Keratinocyte (primary cell): Measurements from ENCODE around the gene TACR2. TPM values are rescaled to one million over a fixed set of nuclear protein-coding genes. Genes with fewer than 3 reads are reported as not detected.

Source experiments
- DNase-seq: peaks from one replicate; pipeline ENCODE4 v3.0.0-alpha.2; 2011; ENCODE audit warnings: low read depth, missing footprints, low spot score
- FAIRE-seq: peaks from 2 replicates; lab custom pipeline; 2011; peaks lifted over from hg19 to GRCh38; lab: Jason Lieb, UNC
- H2AFZ ChIP-seq: 2 replicates; pipeline ENCODE4 v1.6.0; 2012; ENCODE audit warnings: low read length, control low read depth, inconsistent platforms; ENCODE audit not compliant: control insufficient read depth
- H3K27ac ChIP-seq: 2 replicates; pipeline ENCODE4 v1.5.1; 2011; ENCODE audit warnings: low read length; ENCODE audit not compliant: control insufficient read depth, insufficient read depth
- H3K27me3 ChIP-seq: 3 replicates; pipeline ENCODE4 v1.6.0; 2011; ENCODE audit warnings: low read length; ENCODE audit not compliant: control insufficient read depth, insufficient read depth; ENCODE audit errors: extremely low read depth
- H3K36me3 ChIP-seq, 2 experiments: 2 replicates in 1 of 2; 3 replicates in 1 of 2; pipeline ENCODE4 v1.5.1; 2011; ENCODE audit warnings: low read length in 2 of 2, mild to moderate bottlenecking in 1 of 2; ENCODE audit not compliant: control insufficient read depth in 2 of 2, insufficient read depth in 2 of 2; ENCODE audit errors: extremely low read depth in 1 of 2
- H3K4me1 ChIP-seq: 3 replicates; pipeline ENCODE4 v1.5.1; 2011; ENCODE audit warnings: low read length; ENCODE audit not compliant: control insufficient read depth, insufficient read depth; ENCODE audit errors: extremely low read depth
- H3K4me2 ChIP-seq: 3 replicates; pipeline ENCODE4 v1.6.0; 2011; ENCODE audit warnings: low read depth, low read length; ENCODE audit not compliant: control insufficient read depth, insufficient read depth; ENCODE audit errors: extremely low read depth
- H3K4me3 ChIP-seq, 3 experiments: fragments of 200-600 bp in 1 of 3; sonication (generic) in 1 of 3; 2 replicates in 2 of 3; 3 replicates in 1 of 3; pipeline ENCODE4 v1.5.1; 2011 to 2016; ENCODE audit warnings: low read length in 3 of 3, mild to moderate bottlenecking in 3 of 3, control low read depth in 2 of 3, inconsistent platforms in 1 of 3, low read depth in 1 of 3, mixed read lengths in 1 of 3, mixed run types in 1 of 3, moderate library complexity in 1 of 3; ENCODE audit not compliant: control insufficient read depth in 2 of 3, insufficient read depth in 2 of 3; ENCODE audit errors: extremely low read depth in 1 of 3
- H3K79me2 ChIP-seq: 2 replicates; pipeline ENCODE4 v1.6.0; 2012; ENCODE audit warnings: low read length; ENCODE audit not compliant: control insufficient read depth, insufficient read depth
- H3K9ac ChIP-seq: 3 replicates; pipeline ENCODE4 v1.6.0; 2011; ENCODE audit warnings: low read length; ENCODE audit not compliant: control insufficient read depth, insufficient read depth; ENCODE audit errors: extremely low read depth
- H3K9me1 ChIP-seq: 3 replicates; pipeline ENCODE4 v1.6.0; 2011; ENCODE audit warnings: low read length; ENCODE audit not compliant: control insufficient read depth, insufficient read depth; ENCODE audit errors: extremely low read depth
- H3K9me3 ChIP-seq: 2 replicates; pipeline ENCODE4 v1.5.1; 2012; ENCODE audit warnings: low read depth, low read length; ENCODE audit not compliant: control insufficient read depth
- H4K20me1 ChIP-seq: 3 replicates; pipeline ENCODE4 v1.6.0; 2011; ENCODE audit warnings: low read length; ENCODE audit not compliant: control insufficient read depth, insufficient read depth; ENCODE audit errors: extremely low read depth
- CTCF ChIP-seq, 3 experiments: IDR thresholded peaks in 1 of 3; conservative IDR thresholded peaks in 1 of 3; optimal IDR thresholded peaks in 1 of 3; 2 replicates in 2 of 3; 3 replicates in 1 of 3; pipeline versions ENCODE3 to v1.5.1; 2011; ENCODE audit warnings: low read length in 3 of 3, mild to moderate bottlenecking in 3 of 3, moderate library complexity in 2 of 3, control low read depth in 1 of 3, inconsistent platforms in 1 of 3; ENCODE audit not compliant: insufficient read depth in 2 of 3; ENCODE audit errors: extremely low read depth in 1 of 3
- EZH2 ChIP-seq: IDR thresholded peaks from one replicate; pipeline ENCODE4 v1.6.1; 2012; ENCODE audit warnings: inconsistent platforms, mild to moderate bottlenecking, low read length, moderate library complexity
- dilution Hi-C: fragments of 300-500 bp; cut with MboI; formaldehyde crosslinking; loops from one replicate; pipeline ENCODE4 v1.7.0; 2020; ENCODE audit warnings: low sequenced_read_pairs; ENCODE audit not compliant: extremely low pct_ligation_motif_present
- polyA plus RNA-seq, 5 experiments: library from polyadenylated mRNA; depleted of rRNA in 3 of 5; stranded (reverse) in 3 of 5; stranded (forward) in 1 of 5; unstranded in 1 of 5; fragments of >200 nt; gene quantifications; 1 replicate in 1 of 5; 2 replicates in 3 of 5; 3 replicates in 1 of 5; pipeline versions ENCODE4 v1.2.1 to v1.2.3, GENCODE V29; 2011 to 2012; ENCODE audit warnings: missing spikeins in 2 of 5, low read depth in 1 of 5, low replicate concordance in 1 of 5

The TACR2 gene
- polyA plus RNA-seq, 1 donor (not counting 4 experiments of a cell fraction or from before 2014, with no cell fraction given): 0.07 TPM

GRCh38 chr10:69401416-69401815 is 15.3 kb downstream of the TACR2 start:
- Histone ChIP-seq H3K4me3 (no peak overlapping the region), H3K9me1 (no peaks in the 10 kb centered on the region), H3K4me2 (no peak overlapping the region), H2AFZ (no peak overlapping the region), H4K20me1 (peaks cover 3% of the 10 kb centered on the region), H3K4me1 (peaks cover 7% of the 10 kb centered on the region), H3K9me3 (no peaks in the 10 kb centered on the region), H3K27ac (no peak overlapping the region), H3K36me3 (peaks cover 18 to 23% of the 10 kb centered on the region in 2 experiments), H3K27me3 (no peaks in the 10 kb centered on the region), H3K79me2 (no peaks in the 10 kb centered on the region), H3K9ac (no peak overlapping the region)
- no peak for FAIRE-seq
- no peak for TF ChIP-seq EZH2
- TF ChIP-seq CTCF (optimal IDR thresholded peaks at IDR 0.05 in 1 of 3, IDR thresholded peaks at IDR 0.05 in 1 of 3, conservative IDR thresholded peaks at IDR 0.05 in 1 of 3; ENCODE audit: extremely low read depth in 1 of 3, insufficient read depth in 2 of 3, low read length in 3 of 3): no peak
- DNase-seq: no peak
- dilution Hi-C loops: no loop called here

GRCh38 chr10:69400936-69401335 is 15.8 kb downstream of the TACR2 start:
- no peak overlapping the region for H3K9ac ChIP-seq
- H3K36me3 ChIP-seq: peaks cover 18 to 23% of the 10 kb centered on the region in 2 experiments
- no peak overlapping the region for H2AFZ ChIP-seq
- no peak overlapping the region for H3K4me2 ChIP-seq
- FAIRE-seq: no peak
- dilution Hi-C loops: no loop called here
- H3K4me3 ChIP-seq: no peak overlapping the region
- TF ChIP-seq CTCF (optimal IDR thresholded peaks at IDR 0.05 in 1 of 3, IDR thresholded peaks at IDR 0.05 in 1 of 3, conservative IDR thresholded peaks at IDR 0.05 in 1 of 3; ENCODE audit: extremely low read depth in 1 of 3, insufficient read depth in 2 of 3, low read length in 3 of 3): no peak
- no peak for TF ChIP-seq EZH2
- no peak overlapping the region for H3K27ac ChIP-seq
- no peaks in the 10 kb centered on the region for H3K27me3 ChIP-seq
- H3K4me1 ChIP-seq: peaks cover 2% of the 10 kb centered on the region
- H4K20me1 ChIP-seq: peaks cover 3% of the 10 kb centered on the region
- no peaks in the 10 kb centered on the region for H3K9me1 ChIP-seq
- H3K79me2 ChIP-seq: no peaks in the 10 kb centered on the region
- DNase-seq: no peak
- no peaks in the 10 kb centered on the region for H3K9me3 ChIP-seq
